ENCODE results near the gene TBXAS1.

- TF ChIP-seq SMC3 (IDR thresholded peaks at IDR 0.05) (no peak), MAFK (IDR thresholded peaks at IDR 0.05; ENCODE audit: partially characterized antibody) (no peak), CBX8 (IDR thresholded peaks at IDR 0.05) (no peak), CEBPB (IDR thresholded peaks at IDR 0.05) (no peak), RFX5 (IDR thresholded peaks at IDR 0.05) (no peak), MAX (IDR thresholded peaks at IDR 0.05) (no peak), CTCF (IDR thresholded peaks at IDR 0.05) (no peak), POLR2A (IDR thresholded peaks at IDR 0.05; ENCODE audit: low read length) (no peak), REST (IDR thresholded peaks at IDR 0.05) (no peak), NPAS2 (CRISPR knock-in tag; IDR thresholded peaks at IDR 0.05; ENCODE audit: borderline replicate concordance) (no peak), KDM5A (IDR thresholded peaks at IDR 0.05) (no peak), MAZ (IDR thresholded peaks at IDR 0.05; ENCODE audit: borderline replicate concordance, low read depth, low read length) (no peak)
Measured at GRCh38 chr7:139913021-139913844, 84.2 kb downstream of the TBXAS1 start.
